Fibroblast of lung (primary cell): Measurements from ENCODE around the gene KIRREL3. TPM values are rescaled to one million over a fixed set of nuclear protein-coding genes. Genes with fewer than 3 reads are reported as not detected.

Experiments used
- DNase-seq, 2 donors: peaks; one replicate each; pipeline versions ENCODE4 v3.0.0 to v3.0.0-alpha.2; 2010; ENCODE audit warnings: low read depth in 2 of 2
- H2AFZ ChIP-seq: 2 replicates; pipeline ENCODE4 v1.5.1; 2012; ENCODE audit warnings: low read length, control low read depth, inconsistent platforms
- H3K27ac ChIP-seq: 2 replicates; pipeline ENCODE4 v1.5.1; 2011; ENCODE audit warnings: low read length, control low read depth; ENCODE audit not compliant: insufficient read depth
- H3K27me3 ChIP-seq: 2 replicates; pipeline ENCODE4 v1.5.1; 2011; ENCODE audit warnings: mild to moderate bottlenecking, low read length; ENCODE audit not compliant: control insufficient read depth, insufficient read depth
- H3K36me3 ChIP-seq: 2 replicates; pipeline ENCODE4 v1.5.1; 2011; ENCODE audit warnings: low read length; ENCODE audit not compliant: control insufficient read depth, insufficient read depth
- H3K4me1 ChIP-seq: 2 replicates; pipeline ENCODE4 v1.5.1; 2011; ENCODE audit warnings: low read length; ENCODE audit not compliant: control insufficient read depth, insufficient read depth; ENCODE audit errors: extremely low read depth
- H3K4me2 ChIP-seq: 2 replicates; pipeline ENCODE4 v1.5.1; 2011; ENCODE audit warnings: low read length, control low read depth; ENCODE audit not compliant: insufficient read depth; ENCODE audit errors: extremely low read depth
- H3K4me3 ChIP-seq, 4 experiments: fragments of 200-600 bp in 1 of 4; sonication (generic) in 1 of 4; replicated peaks in 1 of 4; 2 replicates each; pipeline ENCODE4 v1.5.1; 2011 to 2016; ENCODE audit warnings: low read length in 4 of 4, low read depth in 3 of 4, mild to moderate bottlenecking in 3 of 4, control low read depth in 2 of 4, inconsistent platforms in 1 of 4, mixed read lengths in 1 of 4; ENCODE audit not compliant: insufficient read depth in 1 of 4; ENCODE audit errors: control extremely low read depth in 1 of 4
- H3K79me2 ChIP-seq: 2 replicates; pipeline ENCODE4 v1.5.1; 2012; ENCODE audit warnings: mild to moderate bottlenecking, low read length, inconsistent platforms; ENCODE audit not compliant: control insufficient read depth, insufficient read depth
- H3K9ac ChIP-seq: 2 replicates; pipeline ENCODE4 v1.5.1; 2011; ENCODE audit warnings: mild to moderate bottlenecking, low read length, control low read depth; ENCODE audit not compliant: insufficient read depth
- H3K9me3 ChIP-seq: 2 replicates; pipeline ENCODE4 v1.5.1; 2012; ENCODE audit warnings: low read depth, low read length; ENCODE audit not compliant: control insufficient read depth, insufficient read depth
- H4K20me1 ChIP-seq: 2 replicates; pipeline ENCODE4 v1.5.1; 2011; ENCODE audit warnings: low read length; ENCODE audit not compliant: control insufficient read depth, insufficient read depth; ENCODE audit errors: extremely low read depth
- CTCF ChIP-seq, 2 donors: IDR thresholded peaks in 1 of 2; conservative IDR thresholded peaks in 1 of 2; 1 replicate in 1 of 2; 2 replicates in 1 of 2; pipeline ENCODE4 v1.5.1; 2011 to 2012; ENCODE audit warnings: low read length in 2 of 2, control low read depth in 1 of 2, inconsistent platforms in 1 of 2, low read depth in 1 of 2, mild to moderate bottlenecking in 1 of 2
- EZH2 ChIP-seq: IDR thresholded peaks from 2 replicates; pipeline ENCODE4 v1.5.1; 2012; ENCODE audit warnings: low read length, control low read depth, mild to moderate bottlenecking; ENCODE audit errors: missing control alignments
- polyA plus RNA-seq, 2 donors: library from polyadenylated mRNA; depleted of rRNA in 1 of 2; stranded (reverse) in 1 of 2; unstranded in 1 of 2; fragments of >200 nt; gene quantifications; 2 replicates each; pipeline ENCODE4 v1.2.1, GENCODE V29; 2011 to 2012; ENCODE audit warnings: missing spikeins in 1 of 2
- total RNA-seq: library from RNA; depleted of rRNA; stranded (reverse); fragments of >200 nt; gene quantifications from 2 replicates; pipeline ENCODE4 v1.2.1, GENCODE V29; 2014

KIRREL3 gene
- total and polyA plus RNA-seq, 2 donors (not counting 1 experiment from before 2014, with no cell fraction given) = 2.8 to 6.1 TPM

GRCh38 chr11:126480410-126481302 is 519.9 kb downstream of the KIRREL3 start:
- Histone ChIP-seq H3K27ac (no peak overlapping the region), H3K4me3 (peak overlapping the region in 1 of 4 experiments; percentile 25), H3K9ac (no peak overlapping the region)

DNA sequence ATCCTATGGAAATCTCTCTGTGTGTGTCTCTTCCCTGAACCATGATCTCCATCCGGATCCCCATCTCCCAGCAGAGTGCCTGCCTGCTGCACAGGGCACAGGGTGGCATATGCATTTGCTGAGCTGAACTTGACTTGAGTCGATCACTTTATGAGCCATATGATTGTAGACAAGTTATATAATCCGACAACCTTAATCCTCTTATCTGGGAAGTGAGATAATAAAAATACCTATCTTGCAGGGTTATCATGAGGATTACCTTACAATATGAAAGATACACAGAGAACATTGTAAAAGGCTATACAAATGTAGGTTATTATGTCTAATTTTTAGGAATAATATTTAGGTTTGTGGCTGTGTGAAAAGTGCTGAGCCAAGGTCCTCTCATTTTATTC is 520.6 kb downstream of the KIRREL3 start:
- H3K4me1 ChIP-seq = no peaks in the 10 kb centered on the region
- H3K4me3 ChIP-seq = no peak overlapping the region
- H3K27ac ChIP-seq = no peak overlapping the region
- no peaks in the 10 kb centered on the region for H3K27me3 ChIP-seq
- no peak for TF ChIP-seq CTCF (conservative IDR thresholded peaks at IDR 0.05 in 1 of 2, IDR thresholded peaks at IDR 0.05 in 1 of 2; ENCODE audit: low read depth in 1 of 2, low read length in 2 of 2)
- no peak for TF ChIP-seq EZH2
- DNase-seq = no peak
- H3K4me2 ChIP-seq = no peak overlapping the region
- H3K36me3 ChIP-seq = no peaks in the 10 kb centered on the region
- no peak overlapping the region for H3K9ac ChIP-seq
- no peak overlapping the region for H2AFZ ChIP-seq
- H3K79me2 ChIP-seq = no peaks in the 10 kb centered on the region
- no peaks in the 10 kb centered on the region for H3K9me3 ChIP-seq
- no peaks in the 10 kb centered on the region for H4K20me1 ChIP-seq

More at GRCh38 chr11:126480410-126481302, 519.9 kb downstream of the KIRREL3 start:
- Histone ChIP-seq H3K4me1 (no peaks in the 10 kb centered on the region), H4K20me1 (no peaks in the 10 kb centered on the region), H3K36me3 (no peaks in the 10 kb centered on the region), H3K9me3 (no peaks in the 10 kb centered on the region), H3K27me3 (no peaks in the 10 kb centered on the region), H3K79me2 (no peaks in the 10 kb centered on the region), H3K4me2 (no peak overlapping the region), H2AFZ (peak overlapping the region; percentile 65)
- no peak for TF ChIP-seq EZH2
- peak; percentile 95 to 96 for TF ChIP-seq CTCF (conservative IDR thresholded peaks at IDR 0.05 in 1 of 2, IDR thresholded peaks at IDR 0.05 in 1 of 2; ENCODE audit: low read depth in 1 of 2, low read length in 2 of 2)
- DNase-seq = peak; percentile 82 to 89

DNA sequence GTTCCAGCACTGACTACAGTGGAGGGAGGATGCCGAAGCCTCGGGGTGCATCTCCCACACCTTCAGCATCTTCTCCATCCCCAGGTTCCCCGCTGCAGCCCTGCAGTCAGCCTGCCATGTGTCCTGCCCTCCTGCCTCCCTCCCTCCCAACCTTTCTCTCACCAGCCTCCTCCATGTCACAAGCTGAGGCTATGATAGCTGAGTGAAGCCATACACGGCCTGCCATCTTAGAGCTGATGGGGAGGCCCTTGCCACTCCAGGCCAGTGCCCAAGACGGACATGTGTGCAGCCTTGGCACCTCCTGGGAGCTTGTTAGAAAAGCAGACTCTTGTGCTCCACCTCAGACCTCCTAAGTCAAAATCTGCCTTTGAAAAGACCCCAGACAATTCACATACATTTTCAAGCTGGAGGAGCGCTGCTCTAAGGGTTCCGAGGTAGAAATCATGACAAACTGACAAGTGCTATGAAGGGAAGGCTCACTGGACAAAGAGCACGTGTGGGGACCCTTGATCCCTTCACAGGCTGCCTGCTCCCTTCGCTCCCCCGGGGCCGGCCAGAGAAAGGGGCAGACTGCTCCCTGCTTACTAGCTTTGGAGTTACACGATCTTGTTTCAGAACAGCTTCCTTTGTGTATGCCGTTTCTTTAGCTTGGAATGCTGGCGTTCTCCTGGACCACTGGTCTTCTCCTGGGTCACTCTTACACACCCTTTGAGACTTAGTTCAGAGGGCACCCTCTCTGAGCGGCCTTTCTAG is 521.2 kb downstream of the KIRREL3 start:
- Histone ChIP-seq H3K4me1 (no peaks in the 10 kb centered on the region), H3K27ac (no peak overlapping the region), H3K79me2 (no peaks in the 10 kb centered on the region), H3K4me2 (no peak overlapping the region), H4K20me1 (no peaks in the 10 kb centered on the region), H3K27me3 (no peaks in the 10 kb centered on the region), H3K9me3 (no peaks in the 10 kb centered on the region), H3K9ac (no peak overlapping the region), H3K4me3 (no peak overlapping the region), H2AFZ (no peak overlapping the region), H3K36me3 (no peaks in the 10 kb centered on the region)
- DNase-seq = no peak
- TF ChIP-seq CTCF (conservative IDR thresholded peaks at IDR 0.05 in 1 of 2, IDR thresholded peaks at IDR 0.05 in 1 of 2; ENCODE audit: low read depth in 1 of 2, low read length in 2 of 2) (no peak), EZH2 (no peak)
